ENCODE results near the gene THAP12. TPM values are rescaled to one million over a fixed set of nuclear protein-coding genes. Genes with fewer than 3 reads are reported as not detected.

THAP12 gene
- total and polyA plus RNA-seq, 10 of the 15 experiments (the other 5 are each of a cell fraction or from before 2014, with no cell fraction given), result 12.6 to 45.6 (median 22.3) TPM

GRCh38 chr11:76307396-76307795, 73.5 kb downstream of the THAP12 start (continued):
- TF ChIP-seq PAX8 (IDR thresholded peaks at IDR 0.05), result no peak
- no peak for TF ChIP-seq ZZZ3 (IDR thresholded peaks at IDR 0.05; ENCODE audit: control insufficient read depth, insufficient read length, low read depth)
- TF ChIP-seq FOS (IDR thresholded peaks at IDR 0.05; ENCODE audit: borderline replicate concordance, extremely low read depth, insufficient read length), result no peak
- no peak for TF ChIP-seq ETV6 (conservative IDR thresholded peaks at IDR 0.05 in 1 of 2, IDR thresholded peaks at IDR 0.05 in 1 of 2; ENCODE audit: borderline replicate concordance in 1 of 2, low read depth in 1 of 2)
- TF ChIP-seq SUZ12 (IDR thresholded peaks at IDR 0.05; ENCODE audit: unreplicated experiment), result no peak
- no peak for TF ChIP-seq PRDM15 (CRISPR knock-in tag; IDR thresholded peaks at IDR 0.05)
- TF ChIP-seq ZBTB4 (CRISPR knock-in tag; IDR thresholded peaks at IDR 0.05), result no peak
- TF ChIP-seq BCL3 (IDR thresholded peaks at IDR 0.05; ENCODE audit: borderline replicate concordance, insufficient read depth, low read depth, low read length, poor library complexity, severe bottlenecking), result no peak

Data from GM12878 (cell line).